Activated CD4-positive, alpha-beta T cell treated with anti-CD3 and anti-CD28 coated beads, Interleukin-10, Interleukin-2, amounts not matched to agents 100 ng/mL and 50 ng/mL, durations not matched to agents 16 hours and 8 hours (primary cell): ENCODE results near the gene TOM1L2.
"Not testable (repeated sequence)": the region's sequence is repeated elsewhere in the genome, so short reads cannot be mapped to it uniquely, and the experiment has no call there.

Experiments used
- DNase-seq: peaks from one replicate; pipeline ENCODE4 v3.0.0-alpha.2; 2020

Gene TOM1L2

DNA sequence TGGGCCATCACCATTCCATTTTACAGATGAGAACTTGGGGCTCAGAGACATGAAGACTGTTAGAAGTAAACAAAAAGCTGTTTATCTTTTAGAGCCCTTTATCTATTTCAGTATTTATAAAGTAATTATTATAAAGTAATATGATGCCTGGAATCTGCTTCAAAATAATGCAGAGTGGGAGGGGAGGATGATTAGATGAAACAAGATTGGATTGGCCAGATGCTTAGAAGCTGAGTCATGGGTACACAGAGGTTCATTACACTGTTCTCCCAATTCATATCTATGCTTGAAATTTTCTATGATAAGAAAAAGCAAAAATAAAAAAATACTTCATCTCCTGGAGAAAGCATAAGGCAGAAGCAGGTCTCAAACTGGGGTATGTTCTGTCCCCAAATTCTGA is 29.4 kb downstream of the TOM1L2 start:
- no peak for DNase-seq

DNA sequence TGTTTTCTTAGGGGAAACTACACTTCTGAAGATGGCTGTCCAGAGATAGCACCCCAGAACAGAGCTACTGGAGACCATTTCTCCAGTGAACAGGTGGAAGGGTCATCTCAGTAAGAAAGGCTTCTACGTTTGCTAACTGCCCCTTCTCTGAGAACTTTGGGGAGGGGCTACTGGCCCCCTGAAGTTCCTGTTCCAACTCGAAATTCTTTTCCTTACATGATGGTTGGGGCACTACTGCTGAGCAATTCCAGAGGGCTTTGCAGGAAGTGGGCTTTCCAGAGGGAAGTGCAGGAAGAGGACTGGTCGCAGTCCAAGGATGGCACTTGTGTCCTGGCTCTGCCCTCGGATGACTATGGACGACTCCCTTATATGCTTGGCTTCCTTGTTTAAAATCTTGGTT is 31.2 kb downstream of the TOM1L2 start:
- no peak for DNase-seq

DNA sequence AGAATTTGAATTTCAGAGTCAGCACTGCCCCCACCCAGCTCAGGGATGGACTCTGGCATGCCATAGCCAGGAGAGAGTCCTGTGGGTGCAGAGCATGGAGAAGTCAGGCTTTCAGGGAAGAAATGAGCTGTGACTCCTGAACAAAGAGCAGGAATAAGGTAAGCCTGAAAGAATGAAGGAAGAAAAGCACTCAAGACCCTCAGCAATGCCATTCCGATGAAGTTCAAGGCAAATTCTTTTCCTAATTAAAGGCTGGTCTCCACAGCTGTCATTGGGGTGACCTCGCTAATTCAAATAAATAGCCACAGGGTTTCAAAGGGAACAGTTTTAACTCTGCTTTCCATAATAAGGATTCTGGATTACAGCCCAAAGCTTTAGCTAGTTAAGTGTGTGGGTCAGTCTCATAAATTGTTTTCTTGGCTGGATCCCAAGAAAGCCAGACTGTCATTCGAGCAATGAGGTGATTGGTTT is 31.7 kb downstream of the TOM1L2 start:
- no peak for DNase-seq

DNA sequence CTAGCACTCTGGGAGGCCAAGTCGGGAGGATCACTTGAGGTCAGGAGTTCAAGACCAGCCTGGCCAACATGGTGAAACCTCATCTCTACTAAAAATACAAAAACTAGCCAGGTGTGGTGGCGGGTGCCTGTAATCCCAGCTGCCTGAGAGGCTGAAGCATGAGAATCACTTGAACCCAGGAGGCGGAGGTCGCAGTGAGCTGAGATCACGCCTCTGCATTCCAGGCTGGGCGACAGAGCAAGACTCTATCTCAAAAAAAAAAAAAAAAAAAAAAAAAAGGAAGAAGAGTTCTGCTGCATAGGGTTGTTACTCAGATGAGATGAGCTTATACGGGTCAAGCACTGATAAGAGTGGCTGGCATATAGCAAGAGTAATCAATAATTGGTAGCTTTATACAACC is 32.3 kb downstream of the TOM1L2 start:
- not testable (repeated sequence) for DNase-seq

DNA sequence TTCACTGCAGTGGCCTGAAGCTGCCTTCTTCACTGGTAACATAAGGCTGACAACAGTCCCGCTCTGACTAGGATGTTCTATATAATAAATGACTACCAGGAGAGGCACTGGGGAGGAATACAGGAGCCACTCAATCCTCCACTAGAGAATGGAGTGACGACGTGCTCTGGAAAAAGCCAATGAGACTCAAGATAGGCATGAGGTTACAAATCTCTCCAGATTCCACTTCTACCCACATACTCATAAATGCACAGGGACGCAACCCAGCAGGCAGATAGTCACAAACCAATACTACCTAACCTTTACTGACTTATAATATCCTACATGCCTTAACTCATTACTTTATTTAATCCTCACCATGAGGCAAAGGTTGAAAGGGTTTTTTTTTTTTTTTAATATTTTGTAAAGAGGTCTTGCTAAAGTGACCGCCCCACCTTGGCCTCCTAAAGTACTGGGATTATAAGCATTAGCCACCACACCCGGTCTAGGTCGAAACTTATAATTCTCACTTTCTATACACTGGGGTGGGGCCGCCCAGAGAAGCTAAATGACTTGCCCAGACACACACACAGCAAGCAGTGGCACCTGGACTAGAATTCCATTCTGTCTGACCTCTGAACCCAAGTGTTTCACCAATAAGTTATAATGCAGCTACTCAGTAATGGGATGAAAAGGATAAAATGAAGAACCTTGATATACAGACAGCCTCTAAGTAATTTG is 33.7 kb downstream of the TOM1L2 start:
- DNase-seq: no peak

DNA sequence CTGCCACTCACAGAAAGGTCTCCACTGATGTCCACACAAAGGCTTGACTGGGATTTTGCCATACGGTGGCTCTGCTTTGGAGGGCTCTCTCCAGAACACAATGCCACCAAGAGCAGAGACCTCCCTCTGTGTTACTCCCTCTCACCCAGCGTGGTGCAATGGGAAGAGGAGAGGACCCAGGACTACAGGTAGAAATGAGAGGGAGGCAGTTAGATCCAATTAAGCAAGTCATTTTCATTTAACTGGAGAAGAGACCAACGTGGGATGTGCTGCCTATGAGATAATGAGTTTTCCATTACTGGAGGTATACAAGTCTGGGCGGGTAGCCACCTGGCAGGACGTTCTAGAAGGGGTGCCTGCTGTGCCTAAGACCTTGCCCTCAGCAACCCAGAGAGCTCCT is 34.2 kb downstream of the TOM1L2 start:
- no peak for DNase-seq

DNA sequence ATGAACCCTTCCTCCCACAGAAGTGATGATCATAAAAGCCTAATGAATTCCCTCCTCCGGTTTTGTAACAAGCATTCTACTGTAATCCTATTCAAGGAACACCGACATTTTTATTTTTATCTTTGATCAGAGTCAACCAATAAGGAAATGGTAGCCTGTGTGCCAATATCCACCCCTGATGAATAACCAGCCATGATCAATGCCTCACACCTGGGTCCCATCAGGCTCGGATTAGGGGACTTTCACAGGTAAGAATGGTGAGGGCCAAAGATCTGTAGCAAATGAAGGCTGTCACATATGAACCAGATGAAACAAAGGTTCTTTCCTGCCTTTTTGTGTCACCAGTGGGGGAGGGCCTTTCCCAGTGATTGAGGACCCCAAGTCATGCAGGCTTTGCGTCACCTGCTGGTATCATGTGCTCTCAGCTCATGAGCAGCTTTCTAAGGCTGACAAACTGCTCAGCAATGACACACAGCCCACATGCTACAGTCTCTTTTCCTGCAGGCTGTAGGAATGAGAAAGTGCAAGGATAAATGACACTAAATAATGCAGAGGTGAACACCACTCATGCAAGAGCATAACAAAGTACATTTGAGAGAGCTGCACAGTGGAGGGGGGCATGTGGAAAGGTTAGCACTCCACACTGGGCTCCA is 34.9 kb downstream of the TOM1L2 start:
- DNase-seq: no peak

DNA sequence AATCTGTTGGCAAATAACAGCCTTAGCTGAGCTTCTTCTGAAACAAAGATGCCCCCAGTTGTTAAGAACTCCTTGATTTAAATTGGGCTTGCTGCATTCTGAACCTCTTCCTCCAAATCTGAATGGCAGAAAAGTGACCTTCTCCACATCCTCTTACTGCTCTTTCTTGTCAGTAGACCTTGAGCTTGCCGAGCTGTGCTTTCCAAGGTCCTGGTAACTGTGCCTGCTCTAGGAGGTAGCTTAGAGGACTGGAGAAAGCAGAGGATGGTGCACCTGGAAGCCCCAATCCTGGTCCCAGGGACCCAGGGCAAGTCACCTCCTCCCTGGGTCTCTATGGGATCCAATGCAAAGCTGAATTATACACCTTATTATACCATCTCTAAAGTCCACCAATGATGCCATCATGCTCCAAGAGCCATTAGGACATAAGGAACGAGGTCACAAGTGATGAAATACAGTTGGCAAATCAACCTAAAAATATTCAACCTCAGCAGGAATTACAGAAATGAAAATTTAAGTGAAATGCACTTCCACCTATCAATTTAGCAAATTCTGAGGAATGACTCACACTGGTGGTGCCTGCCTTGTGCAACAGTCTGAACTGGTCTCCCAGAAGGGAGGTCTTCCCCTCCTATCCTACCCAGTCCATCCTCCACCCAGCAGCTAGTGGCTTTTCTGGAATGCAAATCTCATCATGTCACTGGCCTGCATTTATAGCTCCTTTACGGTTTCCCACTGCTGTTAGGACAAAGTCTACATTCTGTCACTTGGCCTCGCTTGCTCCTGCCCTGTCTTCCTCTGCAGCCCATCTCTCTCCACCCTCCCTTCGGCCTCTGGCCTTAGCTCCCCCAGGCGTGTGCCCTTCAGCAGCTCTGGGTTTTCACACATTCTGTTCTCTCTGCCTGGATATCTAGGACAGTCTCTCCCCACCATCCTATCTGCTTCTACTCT is 36.6 kb downstream of the TOM1L2 start:
- DNase-seq: no peak

DNA sequence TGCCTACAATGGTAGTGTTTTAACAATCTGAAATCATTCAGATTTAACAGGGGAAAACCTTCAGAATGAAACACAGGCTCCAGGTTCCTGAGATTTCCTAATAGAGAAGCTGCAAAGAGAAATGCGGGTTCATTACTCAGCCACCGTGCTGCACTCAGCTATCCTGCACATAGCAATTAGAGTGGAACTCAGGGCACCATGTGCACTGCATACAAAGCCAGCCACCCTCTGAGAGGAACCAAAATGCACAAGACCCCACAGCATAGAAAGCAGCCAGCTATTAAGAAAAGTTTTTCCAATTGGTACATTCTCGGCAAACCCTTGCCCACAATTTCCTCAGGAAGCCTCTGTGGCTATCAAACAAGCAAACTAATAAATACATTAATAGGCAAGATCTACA is 37.4 kb downstream of the TOM1L2 start:
- DNase-seq: no peak

DNA sequence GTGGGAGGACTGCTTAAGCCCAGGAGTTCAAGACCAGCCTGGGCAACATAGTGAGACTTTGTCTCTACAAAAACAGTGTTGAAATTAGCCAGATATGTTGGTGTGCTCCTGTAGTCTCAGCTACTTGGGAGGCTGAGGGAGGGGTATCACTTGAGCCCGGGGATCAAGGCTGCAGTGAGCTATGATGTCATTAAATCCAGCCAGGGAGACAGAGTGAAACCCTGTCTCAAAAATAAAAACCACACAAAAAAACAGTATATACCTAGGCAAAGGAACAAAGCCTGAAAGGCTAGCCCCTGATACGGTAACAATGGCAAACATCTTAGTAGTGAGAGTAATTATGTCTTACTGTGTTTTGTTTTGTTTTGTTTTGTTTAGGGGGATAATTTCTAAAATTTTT is 38.0 kb downstream of the TOM1L2 start:
- DNase-seq: no peak

DNA sequence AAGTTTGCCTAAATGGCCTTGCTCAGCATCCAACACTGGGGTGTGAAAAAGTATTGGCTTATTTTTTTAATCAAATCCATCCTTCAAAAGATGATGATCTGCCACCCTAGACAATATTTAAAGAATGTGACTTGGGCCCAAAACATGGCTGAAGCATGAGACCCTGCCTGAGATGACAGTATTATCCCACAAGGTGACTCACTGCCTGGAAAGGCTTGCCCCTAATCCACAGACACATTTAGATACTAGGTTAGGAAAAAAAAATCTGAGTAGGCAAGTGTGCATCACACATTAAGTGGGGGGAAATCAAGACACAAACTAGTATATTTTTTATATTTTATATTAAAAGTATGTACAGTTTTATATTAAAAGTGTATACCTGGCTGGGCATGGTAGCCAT is 38.4 kb downstream of the TOM1L2 start:
- DNase-seq: no peak

DNA sequence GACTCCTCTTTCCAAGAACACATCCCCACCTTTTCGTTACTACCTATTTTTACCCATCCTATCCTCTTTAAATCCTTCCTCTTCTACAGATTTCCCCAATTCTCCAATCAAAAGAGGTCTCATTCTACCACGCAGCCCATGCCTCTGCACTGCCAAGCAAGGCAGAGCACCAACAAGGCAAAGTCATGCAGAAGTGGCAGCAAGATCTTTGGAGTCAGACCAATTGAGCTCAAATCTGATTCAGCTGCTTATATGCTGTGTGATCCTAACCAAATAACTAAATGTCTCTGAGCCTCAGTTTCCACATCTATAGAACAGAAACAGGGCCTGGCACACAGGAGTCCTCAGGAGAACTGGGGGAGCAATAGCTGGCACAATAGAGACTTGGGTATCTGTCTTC is 41.0 kb downstream of the TOM1L2 start:
- DNase-seq: no peak

DNA sequence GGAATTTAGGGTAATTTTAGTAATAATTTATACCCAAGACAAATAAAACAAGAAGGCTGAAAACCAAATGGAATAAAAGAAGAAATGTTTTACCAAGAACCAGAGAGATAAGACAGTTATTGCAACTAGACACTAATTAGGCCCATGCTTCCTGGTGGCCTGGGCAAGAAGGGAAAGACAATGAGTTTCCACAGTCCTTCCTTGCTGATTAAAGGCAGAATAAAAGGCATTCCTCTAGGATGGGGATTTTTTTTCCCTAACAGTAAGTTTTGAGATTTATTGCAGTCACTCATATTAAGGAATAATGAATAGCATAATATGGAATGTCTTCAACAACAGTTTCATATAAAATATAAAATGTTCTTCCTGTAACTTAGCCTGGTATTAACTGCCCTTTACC is 41.5 kb downstream of the TOM1L2 start:
- no peak for DNase-seq

DNA sequence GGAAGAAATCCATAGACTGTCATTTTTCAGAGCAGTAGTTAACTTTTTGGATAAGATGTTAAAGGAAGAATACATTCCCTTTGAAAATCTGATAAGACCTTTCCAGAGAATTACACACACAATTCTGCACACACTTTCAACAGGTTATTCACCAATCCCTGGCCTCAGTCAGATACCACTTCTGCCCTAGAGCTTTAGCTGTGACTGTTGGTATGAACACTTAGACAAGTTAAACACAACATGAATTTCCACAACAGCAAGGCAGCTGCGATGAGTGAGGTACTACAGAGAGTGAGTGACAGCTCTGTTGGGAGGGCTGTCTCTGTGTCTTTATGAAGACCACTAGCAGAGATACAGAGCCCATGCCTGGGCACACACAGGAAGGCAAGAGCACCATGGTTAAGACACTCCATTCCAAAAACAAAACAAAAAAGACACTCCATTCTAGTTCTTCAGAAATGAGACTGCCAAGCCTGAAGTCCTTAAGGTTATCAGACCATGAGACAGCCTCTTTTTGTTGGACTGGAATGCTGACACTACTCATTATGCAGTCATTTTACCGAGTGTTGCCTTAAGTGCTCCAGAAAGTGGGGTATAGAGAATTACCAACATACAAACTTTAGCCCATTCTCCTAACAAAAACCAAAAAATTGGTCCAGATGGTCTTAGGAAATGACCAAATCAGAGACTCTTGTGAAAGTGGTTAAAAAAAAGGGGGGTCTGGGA is 42.4 kb downstream of the TOM1L2 start:
- DNase-seq: no peak

DNA sequence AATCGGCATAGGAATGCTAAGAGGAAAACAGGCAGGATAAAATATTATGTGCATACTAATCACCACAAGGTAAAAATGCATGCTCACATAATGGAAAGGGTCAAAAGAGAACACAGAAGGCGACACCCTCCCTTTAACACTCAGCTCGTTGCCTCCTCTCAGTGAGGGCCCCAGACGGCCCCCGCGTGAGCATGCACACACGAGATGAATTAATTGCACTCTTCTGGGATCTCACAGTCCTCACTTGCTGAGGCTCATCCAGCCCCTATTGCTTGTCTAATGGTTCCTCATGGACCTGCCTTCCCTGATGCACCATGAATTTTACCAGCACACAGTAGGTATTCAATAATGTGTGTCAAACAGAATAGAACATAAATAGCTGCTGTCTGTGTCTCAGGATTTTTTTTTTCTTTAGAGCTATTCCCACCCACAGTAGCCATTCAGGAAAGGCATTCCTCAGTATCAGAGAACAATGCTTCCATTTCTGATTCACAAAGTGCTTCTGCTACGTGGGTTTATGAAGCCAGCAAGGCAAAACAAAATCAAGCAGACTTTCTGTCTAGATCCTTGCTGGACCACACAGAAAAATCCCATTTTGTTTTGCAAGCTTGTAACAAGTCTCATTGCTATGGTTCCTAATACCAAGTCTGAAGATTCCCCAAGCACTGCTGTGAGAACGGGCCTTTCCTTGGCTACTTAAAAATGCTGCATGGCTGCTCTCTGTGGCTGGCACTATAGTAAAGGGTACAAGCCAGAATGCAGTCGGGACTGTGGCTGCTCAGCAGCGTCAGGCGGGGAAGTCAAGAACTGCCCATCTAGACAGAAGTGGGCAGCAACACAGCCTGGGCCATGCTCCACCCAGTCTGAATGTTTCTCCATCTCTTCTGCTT is 43.6 kb downstream of the TOM1L2 start:
- DNase-seq: no peak

DNA sequence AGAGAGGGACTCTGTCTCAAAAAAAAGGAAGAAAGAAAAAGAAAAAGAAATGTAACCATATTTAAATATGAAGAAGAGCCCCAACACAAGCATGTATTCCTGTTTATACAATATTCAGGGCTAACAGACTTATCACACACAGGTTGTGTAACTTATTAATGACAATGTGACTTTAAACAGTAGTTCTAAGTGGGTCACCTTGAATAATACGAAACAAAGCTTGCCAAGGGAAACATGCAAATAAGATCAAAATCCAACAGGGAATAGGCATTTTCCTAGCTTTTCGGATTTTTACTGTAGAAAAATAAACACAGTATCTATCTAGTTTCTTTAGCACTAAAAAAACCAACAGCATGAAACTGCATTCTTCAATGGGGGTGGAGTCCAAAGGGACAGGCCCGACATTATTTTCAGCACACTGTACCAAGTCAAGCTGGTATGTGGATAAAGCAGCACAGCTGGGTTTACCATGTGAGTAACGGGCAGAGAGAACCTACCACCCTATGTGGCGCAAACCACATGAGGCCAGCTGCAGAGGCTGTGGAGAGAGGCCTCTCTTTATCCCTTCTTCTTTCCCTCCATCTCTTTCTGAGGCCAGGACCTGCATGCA is 45.3 kb downstream of the TOM1L2 start:
- no peak for DNase-seq

DNA sequence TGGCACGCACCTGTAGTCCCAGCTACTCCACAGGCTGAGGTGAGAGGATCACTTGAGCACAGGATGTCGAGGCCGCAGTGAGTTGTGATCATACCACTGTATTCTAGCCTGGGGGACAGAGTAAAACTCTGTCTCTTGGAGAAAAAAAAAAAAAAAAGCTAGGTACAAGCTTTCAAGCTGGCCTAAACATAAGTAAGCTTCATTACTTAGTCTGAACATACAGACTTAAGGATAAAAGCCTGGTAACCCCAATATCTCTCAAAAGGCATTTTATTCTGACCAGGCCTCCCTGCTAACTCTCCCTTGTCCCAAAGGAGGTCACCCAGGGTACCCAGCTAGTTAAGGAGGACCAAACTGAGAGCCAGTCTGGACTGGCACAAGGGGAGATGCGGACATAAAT is 46.2 kb downstream of the TOM1L2 start:
- no peak for DNase-seq

DNA sequence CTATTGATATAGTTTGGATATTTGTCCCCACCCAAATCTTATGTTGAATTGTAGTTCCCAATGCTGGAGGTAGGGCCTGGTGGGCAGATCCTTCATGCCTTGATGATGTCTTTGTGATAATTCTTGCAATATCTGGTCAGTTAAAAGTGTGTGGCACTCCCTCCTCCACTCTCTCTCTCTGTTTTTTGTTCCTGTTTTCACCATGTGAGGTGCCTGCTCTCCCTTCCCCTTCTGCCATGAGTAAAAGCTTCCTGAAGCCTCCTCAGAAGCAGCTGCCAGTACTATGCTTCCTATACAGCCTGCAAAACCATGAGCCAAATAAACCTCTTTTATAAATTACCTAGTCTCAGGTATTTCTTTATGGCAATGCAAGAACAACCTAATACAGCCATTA is 47.3 kb downstream of the TOM1L2 start:
- DNase-seq: no peak

DNA sequence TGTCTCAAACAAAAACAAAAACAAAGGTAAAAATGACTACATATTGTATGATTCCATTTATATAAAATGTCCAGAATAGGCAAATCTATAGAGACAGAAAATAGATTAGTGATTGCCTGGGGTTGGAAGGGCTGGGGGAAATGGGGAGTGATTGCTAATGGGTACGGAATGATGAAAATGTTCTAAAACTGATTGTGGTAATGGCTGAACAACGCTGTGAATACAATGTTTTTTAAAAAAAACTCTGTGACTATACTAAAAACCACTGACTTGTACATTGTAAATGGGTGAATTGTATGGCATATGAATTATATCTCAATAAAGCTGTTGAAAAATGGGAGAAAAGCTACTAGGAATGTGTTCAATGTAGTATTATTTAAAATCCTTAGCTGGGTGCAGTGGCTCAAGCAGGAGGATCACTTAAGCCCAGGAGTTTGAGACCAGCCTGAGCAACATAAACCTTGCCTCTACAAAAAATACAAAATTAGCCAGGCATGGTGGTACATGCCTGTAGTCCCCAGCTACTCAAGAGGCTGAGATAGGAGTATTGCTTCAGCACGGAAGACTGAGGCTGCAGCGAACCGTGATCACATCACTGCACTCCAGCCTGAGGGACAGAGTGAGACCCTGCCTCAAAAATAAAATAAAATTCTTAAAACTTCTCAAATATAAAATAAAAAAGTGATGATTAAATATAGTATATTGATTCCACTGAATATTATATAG is 47.9 kb downstream of the TOM1L2 start:
- DNase-seq: no peak

DNA sequence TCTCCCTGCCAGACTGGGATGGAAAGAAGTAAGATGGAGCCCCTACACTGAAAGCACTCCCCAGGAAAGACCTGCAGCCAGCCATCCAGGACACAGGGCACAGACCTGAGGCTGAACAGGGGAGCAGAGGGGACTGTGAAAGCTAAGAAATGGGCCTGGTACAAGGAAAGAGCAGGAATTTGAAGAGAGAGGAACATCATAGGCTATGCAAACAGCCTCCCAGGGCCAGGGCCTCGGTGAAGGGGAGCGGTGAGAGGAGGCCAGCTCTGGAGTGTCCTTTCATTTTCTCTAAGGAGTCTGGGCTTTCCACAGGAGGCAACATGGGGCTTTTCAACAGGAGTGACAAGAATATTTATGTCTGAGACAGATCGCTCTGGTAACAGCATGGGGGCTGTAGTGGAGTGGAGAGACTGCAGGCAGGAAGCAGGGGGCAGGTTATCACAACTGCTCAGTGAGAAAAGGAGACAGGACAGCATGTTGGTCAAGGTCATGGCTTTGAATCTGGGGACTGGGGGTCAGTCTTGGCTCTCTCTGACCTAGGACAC is 50.1 kb downstream of the TOM1L2 start:
- no peak for DNase-seq
